ENCODE results near the gene UBXN11.

DNA sequence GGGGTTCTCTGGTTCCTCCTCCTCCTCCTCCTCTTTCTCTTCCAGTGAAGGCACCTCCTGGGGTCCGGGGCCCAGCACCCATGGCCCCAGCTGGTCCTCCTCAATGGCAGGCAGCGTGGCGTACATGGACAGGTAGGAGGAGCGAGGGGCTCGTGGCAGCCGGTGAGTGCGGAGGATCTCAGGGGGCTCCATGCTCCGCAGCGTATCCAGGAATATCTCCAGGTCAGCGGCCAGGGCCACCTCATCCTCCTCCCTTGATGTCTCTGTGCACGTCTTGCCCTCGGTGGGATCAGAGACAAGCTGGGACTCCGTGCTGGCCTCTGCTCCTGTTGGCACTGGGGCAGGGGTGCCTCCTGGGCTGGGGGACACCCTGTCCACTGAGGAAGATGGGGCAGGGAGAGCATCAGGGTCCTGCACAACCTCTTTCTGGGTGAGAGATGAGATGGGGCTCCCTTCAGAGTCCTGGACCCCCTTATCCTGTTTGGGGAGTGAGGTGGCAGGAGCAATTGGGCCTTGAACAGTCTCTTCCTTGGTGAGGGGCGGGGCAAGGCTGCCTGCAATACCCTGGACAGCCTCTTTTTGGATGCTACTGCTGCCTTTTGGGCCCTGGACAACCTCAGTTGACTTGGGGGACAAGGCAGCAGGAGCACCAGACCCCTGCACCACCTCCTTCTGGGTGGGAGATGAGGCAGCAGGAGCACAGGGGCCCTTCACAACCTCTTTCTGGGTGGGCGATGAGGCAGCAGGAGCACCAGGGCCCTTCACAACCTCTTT lies 37.9 kb upstream of the UBXN11 start:
- no peak for TF ChIP-seq CTCF (IDR thresholded peaks at IDR 0.05)
- no peak for TF ChIP-seq POLR2A (IDR thresholded peaks at IDR 0.05)

Measured in body of pancreas (tissue), 4 donors.